Sigmoid colon (tissue), 7 donors: ENCODE measurements around the gene SLC1A3. TPM values are rescaled to one million over a fixed set of nuclear protein-coding genes. Genes with fewer than 3 reads are reported as not detected.

Experiments
- DNase-seq: peaks from one replicate; pipeline ENCODE4 v3.0.0-alpha.2; 2019
- H3K27ac ChIP-seq, 4 donors: fragments of 200-600 bp; sonication (generic); one replicate each; pipeline ENCODE4 v1.5.1; 2016 to 2019; ENCODE audit warnings: mild to moderate bottlenecking in 1 of 4
- H3K27me3 ChIP-seq, 3 donors: fragments of 200-600 bp; sonication (generic); one replicate each; pipeline ENCODE4 v1.5.1; 2019; ENCODE audit warnings: mild to moderate bottlenecking in 1 of 3
- H3K36me3 ChIP-seq, 4 donors: fragments of 200-600 bp; sonication (generic); one replicate each; pipeline ENCODE4 v1.5.1; 2016 to 2019
- H3K4me1 ChIP-seq, 4 donors: fragments of 200-600 bp; sonication (generic); one replicate each; pipeline ENCODE4 v1.5.1; 2017 to 2019
- H3K4me3 ChIP-seq, 4 donors: fragments of 200-600 bp; sonication (generic); one replicate each; pipeline ENCODE4 v1.5.1; 2017 to 2019; ENCODE audit warnings: mild to moderate bottlenecking in 2 of 4, moderate library complexity in 1 of 4
- H3K9me3 ChIP-seq, 4 donors: fragments of 200-600 bp in 3 of 4; sonication (generic) in 3 of 4; one replicate each; pipeline versions ENCODE4 v1.5.1 to v1.6.1; 2013 to 2019
- EP300 ChIP-seq, 4 donors: sonication (generic); formaldehyde crosslinking; IDR thresholded peaks; one replicate each; pipeline ENCODE4 v1.6.1; 2017; ENCODE audit warnings: antibody characterized with exemption in 4 of 4
- POLR2A ChIP-seq, 2 donors: fragments of 450-650 bp; IDR thresholded peaks; one replicate each; pipeline ENCODE4 v1.6.1; 2016; ENCODE audit warnings: antibody characterized with exemption in 2 of 2, mild to moderate bottlenecking in 2 of 2, moderate library complexity in 2 of 2
- POLR2AphosphoS5 ChIP-seq, 4 donors: sonication (generic); formaldehyde crosslinking; IDR thresholded peaks; one replicate each; pipeline ENCODE4 v1.6.1; 2017; ENCODE audit warnings: antibody characterized with exemption in 4 of 4
- WGBS, 2 donors: extraction: QIAGEN DNeasy Blood & Tissue Kit; methylation state at CpG; one replicate each; pipeline ENCODE4 v1.1.7; 2013; 5-methylcytosine and 5-hydroxymethylcytosine counted together
- intact Hi-C: fragments of 100-400 bp; cut with DNase I; formaldehyde crosslinking; loops from one replicate; pipeline ENCODE4 v1.15.1; 2023
- polyA plus RNA-seq, 3 donors: library from polyadenylated mRNA; stranded (reverse); fragments of 200-250 nt; gene quantifications; one replicate each; pipeline ENCODE4 v1.2.3, GENCODE V29; 2013
- total RNA-seq, 4 donors: library from RNA; depleted of rRNA; stranded (reverse); fragments of >200 nt; gene quantifications; one replicate each; pipeline ENCODE4 v1.1.0, GENCODE V29; 2016
- TF ChIP-seq, protein P1 (sequence below), 4 experiments: fragments of 450-650 bp in 3 of 4; fragments of 200-600 bp in 1 of 4; IDR thresholded peaks; one replicate each; pipeline ENCODE4 v1.5.1; 2016 to 2019; ENCODE audit warnings: antibody characterized with exemption in 4 of 4, mild to moderate bottlenecking in 3 of 4, moderate library complexity in 2 of 4
- donor health status: healthy with polysubstance abuse.
- donor health status: Bipolar disorder and iron deficiency.
- donor health status: healthy.

The SLC1A3 gene
- total and polyA plus RNA-seq, 7 donors = 1.8 to 23.6 (median 16.8) TPM

DNA sequence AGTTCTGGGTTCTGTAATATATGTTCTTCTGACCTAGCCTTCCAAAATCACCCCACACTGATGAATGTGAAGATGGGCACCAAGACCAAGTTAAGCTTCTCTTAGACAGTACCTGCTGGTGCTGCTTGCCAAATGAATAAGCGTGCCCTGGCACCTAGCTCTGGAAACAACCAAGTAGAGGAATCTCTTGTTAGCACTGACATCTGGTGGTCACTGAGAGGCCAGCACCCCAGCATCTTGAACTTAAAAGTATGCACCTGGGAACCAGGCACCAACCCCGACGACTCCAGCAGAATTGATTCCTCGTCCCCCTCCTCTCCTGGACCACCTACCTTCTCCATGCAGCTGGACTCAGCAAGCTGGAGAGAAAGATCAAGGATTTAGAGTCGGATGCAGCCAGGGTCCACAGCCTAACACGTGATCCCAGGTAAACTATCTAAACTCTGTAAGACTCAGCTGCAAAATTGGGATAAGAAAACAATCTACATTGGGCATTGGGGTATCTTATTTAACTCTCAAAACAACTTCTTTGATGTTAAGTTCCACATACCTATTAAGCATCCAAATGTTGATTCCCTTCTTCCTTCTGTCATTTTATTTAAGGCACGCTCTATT, 89.8 kb downstream of the SLC1A3 start:
- H3K4me3 ChIP-seq = no peak overlapping the region
- TF ChIP-seq, protein P1, sequence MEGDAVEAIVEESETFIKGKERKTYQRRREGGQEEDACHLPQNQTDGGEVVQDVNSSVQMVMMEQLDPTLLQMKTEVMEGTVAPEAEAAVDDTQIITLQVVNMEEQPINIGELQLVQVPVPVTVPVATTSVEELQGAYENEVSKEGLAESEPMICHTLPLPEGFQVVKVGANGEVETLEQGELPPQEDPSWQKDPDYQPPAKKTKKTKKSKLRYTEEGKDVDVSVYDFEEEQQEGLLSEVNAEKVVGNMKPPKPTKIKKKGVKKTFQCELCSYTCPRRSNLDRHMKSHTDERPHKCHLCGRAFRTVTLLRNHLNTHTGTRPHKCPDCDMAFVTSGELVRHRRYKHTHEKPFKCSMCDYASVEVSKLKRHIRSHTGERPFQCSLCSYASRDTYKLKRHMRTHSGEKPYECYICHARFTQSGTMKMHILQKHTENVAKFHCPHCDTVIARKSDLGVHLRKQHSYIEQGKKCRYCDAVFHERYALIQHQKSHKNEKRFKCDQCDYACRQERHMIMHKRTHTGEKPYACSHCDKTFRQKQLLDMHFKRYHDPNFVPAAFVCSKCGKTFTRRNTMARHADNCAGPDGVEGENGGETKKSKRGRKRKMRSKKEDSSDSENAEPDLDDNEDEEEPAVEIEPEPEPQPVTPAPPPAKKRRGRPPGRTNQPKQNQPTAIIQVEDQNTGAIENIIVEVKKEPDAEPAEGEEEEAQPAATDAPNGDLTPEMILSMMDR (IDR thresholded peaks at IDR 0.05) = peak in 3 of 4 experiments; percentile 15 to 58 (median 51)
- no peak for TF ChIP-seq EP300 (IDR thresholded peaks at IDR 0.05)
- no peaks in the 10 kb centered on the region for H3K9me3 ChIP-seq
- 25 to 34% methylated on average over 7 of the region's 7 CpGs for WGBS, 2 donors
- no peaks in the 10 kb centered on the region for H3K36me3 ChIP-seq
- DNase-seq = peak; percentile 67
- no peak overlapping the region for H3K27ac ChIP-seq
- peaks cover 0 to 7% (median 3%) of the 10 kb centered on the region in 4 donors for H3K4me1 ChIP-seq
- intact Hi-C loops = loop anchor here (10.0 kb wide), 1 partner anchor 521 kb away; no protein-coding TSS in a partner anchor
- H3K27me3 ChIP-seq = peaks cover 0 to 10% (median 0%) of the 10 kb centered on the region in 3 donors

DNA sequence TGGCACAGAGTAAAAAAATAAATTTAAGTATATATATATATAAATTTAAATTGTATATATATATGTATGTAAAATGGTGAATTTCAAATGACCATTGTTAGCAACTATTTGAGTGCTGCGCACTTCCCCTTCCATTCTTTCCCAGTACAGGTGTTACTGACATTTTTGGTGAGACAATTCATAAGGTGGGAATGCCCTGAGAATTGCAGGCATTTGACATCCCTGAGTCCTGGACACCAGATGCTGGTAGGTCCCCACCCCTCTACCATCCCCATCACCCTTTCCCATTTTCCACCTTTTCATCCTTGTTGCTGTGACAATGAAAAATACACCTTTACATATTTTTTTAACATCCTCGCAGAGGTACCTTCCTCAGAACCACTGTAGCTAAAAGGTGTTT, 91.6 kb downstream of the SLC1A3 start:
- 93 to 96% methylated on average over 2 of the region's 2 CpGs for WGBS, 2 donors
- intact Hi-C loops = loop anchor here (10.0 kb wide), 1 partner anchor 523 kb away; no protein-coding TSS in a partner anchor
- H3K9me3 ChIP-seq = no peaks in the 10 kb centered on the region

DNA sequence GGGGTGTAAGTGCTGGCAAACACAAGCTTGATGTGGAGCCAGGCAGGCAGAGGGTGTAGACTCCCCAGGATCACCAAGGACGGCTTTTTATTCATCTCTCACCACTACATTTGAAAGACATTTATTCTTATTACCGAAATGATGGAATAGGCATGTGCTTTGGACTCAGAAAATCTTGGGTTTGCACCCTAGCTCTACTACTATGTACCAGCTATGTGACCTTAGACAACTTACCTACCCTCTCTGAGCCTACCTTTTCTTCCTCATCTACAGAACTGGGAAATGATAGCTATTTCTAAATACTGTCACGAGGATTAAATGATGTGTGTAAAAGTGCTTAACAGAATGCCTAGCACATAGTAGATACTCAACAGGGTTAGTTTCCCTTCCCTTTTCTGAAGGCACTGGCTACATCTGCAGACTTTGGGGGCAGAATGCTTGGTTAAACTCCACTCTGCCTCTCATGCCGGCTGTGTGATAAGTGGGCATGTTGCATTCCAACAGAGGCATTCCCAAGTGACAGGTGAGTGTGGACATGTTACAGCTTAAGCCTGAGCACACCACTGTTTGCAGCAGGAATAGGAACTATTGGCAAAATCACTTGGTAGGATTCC, 94.8 kb downstream of the SLC1A3 start:
- no peaks in the 10 kb centered on the region for H3K27me3 ChIP-seq
- H3K27ac ChIP-seq = no peak overlapping the region
- H3K4me1 ChIP-seq = no peaks in the 10 kb centered on the region
- WGBS, 2 donors = 62 to 65% methylated on average over 4 of the region's 4 CpGs
- TF ChIP-seq EP300 (IDR thresholded peaks at IDR 0.05) = no peak
- no peak for TF ChIP-seq POLR2A (IDR thresholded peaks at IDR 0.05)
- H3K36me3 ChIP-seq = no peaks in the 10 kb centered on the region
- no peak overlapping the region for H3K4me3 ChIP-seq
- intact Hi-C loops = no loop called here
- no peaks in the 10 kb centered on the region for H3K9me3 ChIP-seq
- DNase-seq = no peak

More for the DNA sequence above, 91.6 kb downstream of the SLC1A3 start:
- no peak for DNase-seq
- TF ChIP-seq, protein P1 (IDR thresholded peaks at IDR 0.05) = no peak
- no peak for TF ChIP-seq POLR2A (IDR thresholded peaks at IDR 0.05)
- TF ChIP-seq EP300 (IDR thresholded peaks at IDR 0.05) = no peak
- TF ChIP-seq POLR2AphosphoS5 (IDR thresholded peaks at IDR 0.05) = no peak
- H3K4me1 ChIP-seq = peaks cover 0 to under 1% (median under 1%) of the 10 kb centered on the region in 4 donors
- no peak overlapping the region for H3K4me3 ChIP-seq
- no peak overlapping the region for H3K27ac ChIP-seq
- H3K36me3 ChIP-seq = no peaks in the 10 kb centered on the region
- peaks cover 0 to 6% (median 0%) of the 10 kb centered on the region in 3 donors for H3K27me3 ChIP-seq

DNA sequence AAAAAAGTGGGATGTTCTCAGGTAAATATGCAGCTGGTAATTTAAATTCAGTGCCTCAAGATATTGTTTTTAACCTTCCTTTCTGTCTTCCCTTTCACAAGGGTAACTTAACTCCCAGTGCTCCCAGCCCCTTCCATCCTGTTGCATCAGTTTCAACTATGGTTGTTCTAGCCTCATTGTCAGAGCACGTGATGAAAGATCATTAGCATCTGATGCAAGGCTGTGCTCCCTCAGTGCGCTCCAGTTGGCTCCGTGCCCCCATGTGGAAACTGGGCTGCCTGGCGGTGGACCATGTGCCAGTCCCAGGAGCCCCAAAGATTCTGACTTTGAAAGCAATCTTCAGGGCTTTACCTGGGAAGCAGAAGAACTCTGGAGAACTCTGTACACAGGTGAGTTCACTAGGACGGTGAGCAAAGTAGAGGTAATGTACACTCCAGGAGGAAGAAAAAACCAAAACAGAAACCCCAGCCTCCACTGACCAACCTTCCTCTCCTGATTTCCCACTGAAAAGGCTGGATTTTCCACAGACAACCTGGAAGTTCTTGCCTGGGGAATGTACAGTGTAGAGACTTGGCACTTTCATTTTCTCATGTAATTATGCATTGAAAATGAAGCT, 96.9 kb downstream of the SLC1A3 start:
- no peaks in the 10 kb centered on the region for H3K9me3 ChIP-seq
- H3K27me3 ChIP-seq = no peaks in the 10 kb centered on the region
- DNase-seq = no peak
- no peaks in the 10 kb centered on the region for H3K36me3 ChIP-seq
- H3K27ac ChIP-seq = no peak overlapping the region
- no peaks in the 10 kb centered on the region for H3K4me1 ChIP-seq
- no peak overlapping the region for H3K4me3 ChIP-seq
- TF ChIP-seq, protein P1 (IDR thresholded peaks at IDR 0.05) = no peak
- no peak for TF ChIP-seq POLR2AphosphoS5 (IDR thresholded peaks at IDR 0.05)
- no peak for TF ChIP-seq POLR2A (IDR thresholded peaks at IDR 0.05)
- TF ChIP-seq EP300 (IDR thresholded peaks at IDR 0.05) = no peak
- whole genome bisulfite sequencing, 2 donors = 77 to 85% methylated on average over 5 of the region's 5 CpGs
- intact Hi-C loops = no loop called here

DNA sequence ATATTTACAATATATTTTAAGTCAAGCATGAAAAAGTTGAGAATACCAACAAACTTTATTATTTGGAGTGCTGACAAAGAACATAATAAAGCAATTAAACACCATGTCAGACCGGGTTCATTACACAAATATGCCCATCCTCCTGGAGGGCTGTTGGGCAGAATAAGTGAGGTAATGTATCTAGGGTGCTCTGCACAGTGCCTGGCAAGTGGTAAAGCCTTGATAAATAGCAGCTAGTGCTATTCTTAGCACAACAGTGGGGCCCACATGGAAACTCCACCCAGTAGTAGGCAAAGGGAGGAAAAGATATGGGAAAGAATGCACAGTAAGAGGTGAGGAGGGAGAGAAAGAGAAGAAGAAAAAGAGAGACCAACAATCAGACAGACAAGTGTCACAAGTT, 97.7 kb downstream of the SLC1A3 start:
- Histone ChIP-seq H3K4me1 (no peaks in the 10 kb centered on the region), H3K36me3 (no peaks in the 10 kb centered on the region), H3K9me3 (no peaks in the 10 kb centered on the region), H3K27me3 (no peaks in the 10 kb centered on the region), H3K4me3 (no peak overlapping the region), H3K27ac (no peak overlapping the region)
- 6 to 36% methylated on average over 1 of the region's 1 CpG for WGBS, 2 donors
- no peak for DNase-seq
- TF ChIP-seq POLR2A (IDR thresholded peaks at IDR 0.05) = no peak
- TF ChIP-seq, protein P1 (IDR thresholded peaks at IDR 0.05) = no peak
- no peak for TF ChIP-seq EP300 (IDR thresholded peaks at IDR 0.05)
- no peak for TF ChIP-seq POLR2AphosphoS5 (IDR thresholded peaks at IDR 0.05)
- intact Hi-C loops = no loop called here
